HepG2 (cell line): ENCODE measurements around the gene STAM. TPM values are rescaled to one million over a fixed set of nuclear protein-coding genes. Genes with fewer than 3 reads are reported as not detected.

Experiments
- AGO2 ChIP-seq: fragments of 200-400 bp; formaldehyde crosslinking; optimal IDR thresholded peaks from 2 replicates; pipeline ENCODE3; 2017; ENCODE audit warnings: mild to moderate bottlenecking, low read depth, low read length, moderate library complexity
- ARID2 ChIP-seq: sonication (generic); formaldehyde crosslinking; IDR thresholded peaks from 2 replicates; pipeline ENCODE4 v1.8.1; 2022; ENCODE audit warnings: mild to moderate bottlenecking, missing genetic modification reagents, borderline replicate concordance
- ATM ChIP-seq: fragments of 450-650 bp; IDR thresholded peaks from 2 replicates; pipeline ENCODE4 v1.7.1; 2017; ENCODE audit warnings: mild to moderate bottlenecking, borderline replicate concordance
- CSRNP2 ChIP-seq: sonication (generic); formaldehyde crosslinking; conservative IDR thresholded peaks from 2 replicates; pipeline ENCODE4 v1.8.0; 2022; ENCODE audit warnings: low read depth, missing genetic modification reagents
- ELF1 ChIP-seq: sonication (generic); formaldehyde crosslinking; IDR thresholded peaks from 2 replicates; pipeline ENCODE4 v1.4.0; 2020; ENCODE audit warnings: missing genetic modification reagents
- HINFP ChIP-seq: sonication (generic); formaldehyde crosslinking; IDR thresholded peaks from 2 replicates; pipeline ENCODE4 v1.4.0; 2020; ENCODE audit warnings: low read depth, mild to moderate bottlenecking, missing genetic modification reagents
- MYC ChIP-seq: sonication (generic); formaldehyde crosslinking; IDR thresholded peaks from 2 replicates; pipeline ENCODE4 v1.9.0; 2021; ENCODE audit warnings: missing genetic modification reagents, borderline replicate concordance
- SOX13 ChIP-seq, 3 experiments: fragments of 450-650 bp in 1 of 3; sonication (generic) in 1 of 3; formaldehyde crosslinking in 1 of 3; IDR thresholded peaks in 2 of 3; conservative IDR thresholded peaks in 1 of 3; 2 replicates each; pipeline versions ENCODE4 v1.5.0 to v1.6.1; 2016 to 2020; ENCODE audit warnings: antibody characterized with exemption in 1 of 3, mild to moderate bottlenecking in 1 of 3, missing compliant biosample characterization in 1 of 3, missing genetic modification reagents in 1 of 3, moderate library complexity in 1 of 3
- ZNF367 ChIP-seq: sonication (generic); formaldehyde crosslinking; IDR thresholded peaks from 2 replicates; pipeline ENCODE4 v1.4.0; 2020; ENCODE audit warnings: missing genetic modification reagents, borderline replicate concordance
- ZNF432 ChIP-seq: sonication (generic); formaldehyde crosslinking; IDR thresholded peaks from 2 replicates; pipeline ENCODE4 v1.5.0; 2020; ENCODE audit warnings: missing genetic modification reagents, mild to moderate bottlenecking, borderline replicate concordance
- ZNF724P ChIP-seq: sonication (generic); formaldehyde crosslinking; IDR thresholded peaks from 2 replicates; pipeline ENCODE4 v1.8.0; 2022; ENCODE audit warnings: missing genetic modification reagents, borderline replicate concordance
- ZNF761 ChIP-seq: sonication (generic); formaldehyde crosslinking; conservative IDR thresholded peaks from 2 replicates; pipeline ENCODE4 v1.4.0; 2020; ENCODE audit warnings: mild to moderate bottlenecking, missing genetic modification reagents
- ZNF773 ChIP-seq: sonication (generic); formaldehyde crosslinking; IDR thresholded peaks from 2 replicates; pipeline ENCODE4 v1.4.0; 2020; ENCODE audit warnings: missing genetic modification reagents, borderline replicate concordance
- polyA plus RNA-seq, 8 experiments: library from polyadenylated mRNA; depleted of rRNA in 3 of 8; stranded (reverse) in 7 of 8; unstranded in 1 of 8; fragments of >200 nt; fragmentation: Illumina TruSeq in 4 of 8; extraction: Trizol in 4 of 8; gene quantifications; 2 replicates each; pipeline versions ENCODE4 v1.2.1 to v1.2.3, GENCODE V29; 2011 to 2016; ENCODE audit warnings: low read depth in 4 of 8, missing spikeins in 1 of 8, mixed read lengths in 1 of 8; ENCODE audit not compliant: insufficient read depth in 1 of 8
- total RNA-seq, 5 experiments: library from RNA; depleted of rRNA; stranded (reverse); fragments of >200 nt; fragmentation: Illumina TruSeq; extraction: Trizol; gene quantifications; 2 replicates each; pipeline ENCODE4 v1.2.3, GENCODE V29; 2016; ENCODE audit warnings: low read depth in 1 of 5
- TF ChIP-seq, protein P1 (sequence below): sonication (generic); formaldehyde crosslinking; IDR thresholded peaks from 2 replicates; pipeline ENCODE4 v1.5.1; 2020; ENCODE audit warnings: missing genetic modification reagents, mild to moderate bottlenecking, borderline replicate concordance
- TF ChIP-seq, protein P2 (sequence below): sonication (generic); formaldehyde crosslinking; IDR thresholded peaks from 2 replicates; pipeline ENCODE4 v1.5.1; 2020; ENCODE audit warnings: mild to moderate bottlenecking, moderate library complexity, missing genetic modification reagents
- TF ChIP-seq, protein P3 (sequence below): sonication (generic); formaldehyde crosslinking; IDR thresholded peaks from 2 replicates; pipeline ENCODE4 v1.4.0; 2020; ENCODE audit warnings: missing genetic modification reagents, mild to moderate bottlenecking, borderline replicate concordance
- TF ChIP-seq, protein P4 (sequence below): sonication (generic); formaldehyde crosslinking; IDR thresholded peaks from 2 replicates; pipeline ENCODE4 v1.5.0; 2020; ENCODE audit warnings: mild to moderate bottlenecking, missing genetic modification reagents, moderate library complexity

STAM gene
- total and polyA plus RNA-seq, 2 of the 13 experiments (the other 11 are each of a cell fraction or from before 2014, with no cell fraction given) = 19.5 to 25.1 TPM

- TF ChIP-seq, protein P1, sequence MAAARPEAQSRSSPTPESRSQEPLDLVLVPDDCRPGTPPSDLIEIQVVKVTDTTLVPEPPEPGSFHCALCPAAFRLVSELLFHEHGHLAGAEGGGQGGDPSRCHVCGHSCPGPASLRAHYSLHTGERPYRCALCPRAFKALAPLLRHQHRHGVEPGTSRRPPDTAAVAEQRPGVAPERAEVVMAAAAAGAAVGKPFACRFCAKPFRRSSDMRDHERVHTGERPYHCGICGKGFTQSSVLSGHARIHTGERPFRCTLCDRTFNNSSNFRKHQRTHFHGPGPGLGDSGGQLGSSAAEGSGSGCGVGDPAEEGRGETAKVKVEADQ = peak; percentile 23; the same call in 1 of the 2 replicates
- TF ChIP-seq MYC (CRISPR knock-in tag) = peak; percentile 77
- peak; percentile 78; the same call in 1 of the 2 replicates for TF ChIP-seq ZNF724P (CRISPR knock-in tag)
- TF ChIP-seq ZNF761 (CRISPR knock-in tag) = 0 out of 2 replicates have a peak, but pooled peaks have one; percentile 41
- TF ChIP-seq, protein P2, sequence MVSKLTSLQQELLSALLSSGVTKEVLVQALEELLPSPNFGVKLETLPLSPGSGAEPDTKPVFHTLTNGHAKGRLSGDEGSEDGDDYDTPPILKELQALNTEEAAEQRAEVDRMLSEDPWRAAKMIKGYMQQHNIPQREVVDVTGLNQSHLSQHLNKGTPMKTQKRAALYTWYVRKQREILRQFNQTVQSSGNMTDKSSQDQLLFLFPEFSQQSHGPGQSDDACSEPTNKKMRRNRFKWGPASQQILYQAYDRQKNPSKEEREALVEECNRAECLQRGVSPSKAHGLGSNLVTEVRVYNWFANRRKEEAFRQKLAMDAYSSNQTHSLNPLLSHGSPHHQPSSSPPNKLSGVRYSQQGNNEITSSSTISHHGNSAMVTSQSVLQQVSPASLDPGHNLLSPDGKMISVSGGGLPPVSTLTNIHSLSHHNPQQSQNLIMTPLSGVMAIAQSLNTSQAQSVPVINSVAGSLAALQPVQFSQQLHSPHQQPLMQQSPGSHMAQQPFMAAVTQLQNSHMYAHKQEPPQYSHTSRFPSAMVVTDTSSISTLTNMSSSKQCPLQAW (CRISPR knock-in tag) = peak; percentile 85
- TF ChIP-seq ZNF773 (CRISPR knock-in tag) = no peak
- peak; percentile 65 for TF ChIP-seq AGO2
- no peak for TF ChIP-seq SOX13 (IDR thresholded peaks at IDR 0.05)
- peak in 1 of 2 experiments; percentile 28; a peak in 1 of 4 replicates for TF ChIP-seq SOX13 (CRISPR knock-in tag; conservative IDR thresholded peaks at IDR 0.05 in 1 of 2, IDR thresholded peaks at IDR 0.05 in 1 of 2)
- 0 out of 2 replicates have a peak, but pooled peaks have one; percentile 34 for TF ChIP-seq ARID2
- no peak for TF ChIP-seq ATM
- TF ChIP-seq, protein P3, sequence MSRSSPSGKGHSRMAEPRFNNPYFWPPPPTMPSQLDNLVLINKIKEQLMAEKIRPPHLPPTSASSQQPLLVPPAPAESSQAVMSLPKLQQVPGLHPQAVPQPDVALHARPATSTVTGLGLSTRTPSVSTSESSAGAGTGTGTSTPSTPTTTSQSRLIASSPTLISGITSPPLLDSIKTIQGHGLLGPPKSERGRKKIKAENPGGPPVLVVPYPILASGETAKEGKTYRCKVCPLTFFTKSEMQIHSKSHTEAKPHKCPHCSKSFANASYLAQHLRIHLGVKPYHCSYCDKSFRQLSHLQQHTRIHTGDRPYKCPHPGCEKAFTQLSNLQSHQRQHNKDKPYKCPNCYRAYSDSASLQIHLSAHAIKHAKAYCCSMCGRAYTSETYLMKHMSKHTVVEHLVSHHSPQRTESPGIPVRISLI = no peak
- no peak for TF ChIP-seq ELF1 (CRISPR knock-in tag)
- no peak for TF ChIP-seq HINFP (CRISPR knock-in tag)
- no peak for TF ChIP-seq ZNF432 (CRISPR knock-in tag)
- TF ChIP-seq ZNF367 (CRISPR knock-in tag) = peak; percentile 21; the same call in 1 of the 2 replicates
- 0 out of 2 replicates have a peak, but pooled peaks have one; percentile 5 for TF ChIP-seq CSRNP2 (CRISPR knock-in tag)
- TF ChIP-seq, protein P4, sequence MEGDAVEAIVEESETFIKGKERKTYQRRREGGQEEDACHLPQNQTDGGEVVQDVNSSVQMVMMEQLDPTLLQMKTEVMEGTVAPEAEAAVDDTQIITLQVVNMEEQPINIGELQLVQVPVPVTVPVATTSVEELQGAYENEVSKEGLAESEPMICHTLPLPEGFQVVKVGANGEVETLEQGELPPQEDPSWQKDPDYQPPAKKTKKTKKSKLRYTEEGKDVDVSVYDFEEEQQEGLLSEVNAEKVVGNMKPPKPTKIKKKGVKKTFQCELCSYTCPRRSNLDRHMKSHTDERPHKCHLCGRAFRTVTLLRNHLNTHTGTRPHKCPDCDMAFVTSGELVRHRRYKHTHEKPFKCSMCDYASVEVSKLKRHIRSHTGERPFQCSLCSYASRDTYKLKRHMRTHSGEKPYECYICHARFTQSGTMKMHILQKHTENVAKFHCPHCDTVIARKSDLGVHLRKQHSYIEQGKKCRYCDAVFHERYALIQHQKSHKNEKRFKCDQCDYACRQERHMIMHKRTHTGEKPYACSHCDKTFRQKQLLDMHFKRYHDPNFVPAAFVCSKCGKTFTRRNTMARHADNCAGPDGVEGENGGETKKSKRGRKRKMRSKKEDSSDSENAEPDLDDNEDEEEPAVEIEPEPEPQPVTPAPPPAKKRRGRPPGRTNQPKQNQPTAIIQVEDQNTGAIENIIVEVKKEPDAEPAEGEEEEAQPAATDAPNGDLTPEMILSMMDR = peak; percentile 80
Measured at GRCh38 chr10:17617031-17617911, 26.7 kb upstream of the STAM start, which contains the start of gene HACD1 (continued).
